IMR-90 (cell line): ENCODE results near the gene AMDHD2. TPM values are rescaled to one million over a fixed set of nuclear protein-coding genes. Genes with fewer than 3 reads are reported as not detected.

Experiments used
- ATAC-seq: fragments of 200-7000 bp; cut with Tn5 transposase; 2 replicates; pipeline ENCODE4 v1.9.1; 2020; ENCODE audit warnings: low read depth, mild to moderate bottlenecking, moderate library complexity
- BruUV-seq: library from RNA; stranded (reverse); fragments of 400-500 nt; replicated peaks from 2 replicates; lab custom pipeline; 2021; lab: Mats Ljungman, UMichigan
- CTCF ChIA-PET: fragments of 300-600 bp; formaldehyde crosslinking; extraction: SDS; loops from one replicate; lab custom pipeline; 2021; ENCODE audit warnings: antibody characterized with exemption; lab: Yijun Ruan, JAX
- POLR2A ChIA-PET: fragments of 300-600 bp; sonication (Branson Sonifier 250); formaldehyde crosslinking; loops from one replicate; lab custom pipeline; 2022; ENCODE audit warnings: antibody characterized with exemption; ENCODE audit not compliant: unreplicated experiment; lab: Charles Lee
- DNase-seq: peaks from one replicate; pipeline ENCODE4 v3.0.0; 2013
- H2AFZ ChIP-seq: replicated peaks from 2 replicates; pipeline ENCODE3; 2013; ENCODE audit warnings: low read length, mild to moderate bottlenecking; ENCODE audit not compliant: poor library complexity
- H2AK5ac ChIP-seq: 2 replicates; pipeline ENCODE4 v1.6.1; 2013; ENCODE audit warnings: low read depth, low read length, inconsistent platforms
- H2AK9ac ChIP-seq: replicated peaks from 2 replicates; pipeline ENCODE3; 2013; ENCODE audit warnings: mild to moderate bottlenecking, low read depth, low read length, moderate library complexity; ENCODE audit not compliant: poor library complexity
- H2BK120ac ChIP-seq: 2 replicates; pipeline ENCODE4 v1.6.1; 2013; ENCODE audit warnings: low read depth, low read length, inconsistent platforms
- H2BK15ac ChIP-seq: 3 replicates; pipeline ENCODE4 v1.6.1; 2013; ENCODE audit warnings: low read depth, low read length, inconsistent platforms
- H2BK20ac ChIP-seq: 2 replicates; pipeline ENCODE4 v1.6.1; 2013; ENCODE audit warnings: low read depth, mild to moderate bottlenecking, inconsistent platforms, low read length, moderate library complexity
- H2BK5ac ChIP-seq: 2 replicates; pipeline ENCODE4 v1.6.1; 2013; ENCODE audit warnings: mild to moderate bottlenecking, low read depth, low read length, inconsistent platforms; ENCODE audit not compliant: poor library complexity, severe bottlenecking
- H3K14ac ChIP-seq: replicated peaks from 2 replicates; pipeline ENCODE4 v1.6.1; 2013; ENCODE audit warnings: low read depth, low read length, inconsistent platforms
- H3K18ac ChIP-seq: 2 replicates; pipeline ENCODE4 v1.6.1; 2013; ENCODE audit warnings: low read depth, low read length, control low read depth
- H3K23ac ChIP-seq: 2 replicates; pipeline ENCODE4 v1.6.1; 2013; ENCODE audit warnings: low read depth, low read length, inconsistent platforms
- H3K27ac ChIP-seq: 2 replicates; pipeline ENCODE4 v1.5.1; 2013; ENCODE audit warnings: mild to moderate bottlenecking, control low read depth, low read length; ENCODE audit not compliant: insufficient read depth
- H3K27me3 ChIP-seq: 2 replicates; pipeline ENCODE4 v1.6.1; 2013; ENCODE audit warnings: low read length; ENCODE audit not compliant: control insufficient read depth, insufficient read depth
- H3K36me3 ChIP-seq: 2 replicates; pipeline ENCODE4 v1.6.1; 2013; ENCODE audit warnings: low read length, mixed read lengths; ENCODE audit not compliant: control insufficient read depth, insufficient read depth
- H3K4ac ChIP-seq: 2 replicates; pipeline ENCODE4 v1.6.1; 2013; ENCODE audit warnings: low read depth, low read length, inconsistent platforms
- H3K4me1 ChIP-seq: 2 replicates; pipeline ENCODE4 v1.6.1; 2013; ENCODE audit warnings: low read length, mixed read lengths; ENCODE audit not compliant: control insufficient read depth, insufficient read depth
- H3K4me2 ChIP-seq: 2 replicates; pipeline ENCODE4 v1.6.1; 2013; ENCODE audit warnings: low read depth, mild to moderate bottlenecking, control low read depth, low read length, moderate library complexity
- H3K4me3 ChIP-seq: 2 replicates; pipeline ENCODE4 v1.5.1; 2013; ENCODE audit warnings: low read depth, mild to moderate bottlenecking, control low read depth, low read length, moderate library complexity; ENCODE audit not compliant: insufficient read depth
- H3K56ac ChIP-seq: 2 replicates; pipeline ENCODE4 v1.6.1; 2013; ENCODE audit warnings: low read length, inconsistent platforms; ENCODE audit not compliant: insufficient read depth; ENCODE audit errors: extremely low read depth
- H3K79me1 ChIP-seq, 2 experiments: 2 replicates each; pipeline ENCODE4 v1.6.1; 2013; ENCODE audit warnings: low read length in 2 of 2, inconsistent platforms in 1 of 2, low read depth in 1 of 2
- H3K9ac ChIP-seq: 2 replicates; pipeline ENCODE4 v1.6.1; 2013; ENCODE audit warnings: low read depth, low read length, control low read depth
- H3K9me1 ChIP-seq: 2 replicates; pipeline ENCODE4 v1.6.1; 2013; ENCODE audit warnings: low read length, inconsistent platforms; ENCODE audit not compliant: insufficient read depth
- H3K9me3 ChIP-seq: 2 replicates; pipeline ENCODE4 v1.6.1; 2013; ENCODE audit warnings: low read length; ENCODE audit not compliant: control insufficient read depth, insufficient read depth
- H4K20me1 ChIP-seq: 2 replicates; pipeline ENCODE4 v1.6.1; 2013; ENCODE audit warnings: low read length, inconsistent platforms; ENCODE audit not compliant: insufficient read depth
- H4K5ac ChIP-seq: 2 replicates; pipeline ENCODE4 v1.6.1; 2013; ENCODE audit warnings: mild to moderate bottlenecking, low read depth, low read length, control low read depth
- H4K8ac ChIP-seq, 2 experiments: 2 replicates each; pipeline ENCODE4 v1.6.1; 2013; ENCODE audit warnings: low read depth in 2 of 2, low read length in 2 of 2, control low read depth in 1 of 2, inconsistent platforms in 1 of 2
- H4K91ac ChIP-seq: 2 replicates; pipeline ENCODE4 v1.6.1; 2013; ENCODE audit warnings: low read depth, low read length, inconsistent platforms; ENCODE audit not compliant: insufficient read depth
- BHLHE40 ChIP-seq: fragments of 150-350 bp; IDR thresholded peaks from 2 replicates; pipeline ENCODE4 v1.6.1; 2016; ENCODE audit warnings: mild to moderate bottlenecking, low read depth, low read length
- CEBPB ChIP-seq: IDR thresholded peaks from 2 replicates; pipeline ENCODE4 v1.6.1; 2012; ENCODE audit warnings: low read depth, low read length, improper control_type of control experiment
- CHD1 ChIP-seq: IDR thresholded peaks from 2 replicates; pipeline ENCODE4 v1.6.1; 2012; ENCODE audit warnings: low read depth, low read length, improper control_type of control experiment
- CTCF ChIP-seq: conservative IDR thresholded peaks from 2 replicates; pipeline ENCODE4 v1.5.1; 2012; ENCODE audit warnings: mild to moderate bottlenecking, low read depth, low read length, improper control_type of control experiment
- ELK1 ChIP-seq: fragments of 150-350 bp; IDR thresholded peaks from 2 replicates; pipeline ENCODE4 v1.6.1; 2016; ENCODE audit warnings: low read depth, mild to moderate bottlenecking, low read length, moderate library complexity, borderline replicate concordance
- FOS ChIP-seq: fragments of 150-350 bp; IDR thresholded peaks from 2 replicates; pipeline ENCODE4 v1.6.1; 2016; ENCODE audit warnings: low read depth, low read length
- MAFK ChIP-seq: IDR thresholded peaks from 2 replicates; pipeline ENCODE4 v1.6.1; 2012; ENCODE audit warnings: low read depth, low read length, improper control_type of control experiment
- MAZ ChIP-seq: IDR thresholded peaks from 2 replicates; pipeline ENCODE4 v1.6.1; 2012; ENCODE audit warnings: low read depth, mild to moderate bottlenecking, low read length, improper control_type of control experiment, moderate library complexity, borderline replicate concordance
- MXI1 ChIP-seq: IDR thresholded peaks from 2 replicates; pipeline ENCODE4 v1.6.1; 2012; ENCODE audit warnings: low read depth, mild to moderate bottlenecking, low read length, moderate library complexity, borderline replicate concordance
- NFE2L2 ChIP-seq: fragments of 150-350 bp; IDR thresholded peaks from 2 replicates; pipeline ENCODE4 v1.6.1; 2016; ENCODE audit warnings: low read depth, mild to moderate bottlenecking, low read length
- POLR2A ChIP-seq: IDR thresholded peaks from 2 replicates; pipeline ENCODE4 v1.6.1; 2012; ENCODE audit warnings: mild to moderate bottlenecking, low read depth, low read length
- RAD21 ChIP-seq: IDR thresholded peaks from 2 replicates; pipeline ENCODE4 v1.6.1; 2012; ENCODE audit warnings: low read length, improper control_type of control experiment
- RCOR1 ChIP-seq: IDR thresholded peaks from 2 replicates; pipeline ENCODE4 v1.6.1; 2012; ENCODE audit warnings: mild to moderate bottlenecking, low read length, improper control_type of control experiment; ENCODE audit not compliant: insufficient replicate concordance
- RFX5 ChIP-seq: IDR thresholded peaks from 2 replicates; pipeline ENCODE4 v1.8.0; 2012; ENCODE audit warnings: low read depth, mild to moderate bottlenecking, low read length, moderate library complexity
- SMC3 ChIP-seq: fragments of 150-350 bp; IDR thresholded peaks from 2 replicates; pipeline ENCODE4 v1.6.1; 2016; ENCODE audit warnings: low read depth, mild to moderate bottlenecking, antibody characterized with exemption, low read length, moderate library complexity
- USF2 ChIP-seq: fragments of 150-350 bp; IDR thresholded peaks from 2 replicates; pipeline ENCODE4 v1.6.1; 2017; ENCODE audit warnings: mild to moderate bottlenecking, antibody characterized with exemption, low read length, low read depth
- WGBS, 2 experiments: methylation state at CpG; one replicate each; pipeline versions ENCODE4 v1.1.5 to v1.1.7; 2013; ENCODE audit warnings: missing lambda C conversion rate in 2 of 2; ENCODE audit not compliant: insufficient read length in 1 of 2; ENCODE audit errors: extremely low coverage in 2 of 2; 5-methylcytosine and 5-hydroxymethylcytosine counted together
- dilution Hi-C: fragments of 300-500 bp; cut with HindIII; formaldehyde crosslinking; loops from one replicate; pipeline ENCODE4 v1.14.3; 2018; ENCODE audit warnings: low sequenced_read_pairs; ENCODE audit not compliant: unreplicated experiment
- in situ Hi-C: fragments of 300-500 bp; cut with MboI; formaldehyde crosslinking; loops from 3 replicates; pipeline ENCODE4 v1.14.3; 2019; ENCODE audit warnings: low sequenced_read_pairs, inconsistent platforms, mixed read lengths
- intact Hi-C: fragments of 100-400 bp; cut with micrococcal nuclease; formaldehyde crosslinking; loops from 2 replicates; pipeline ENCODE4 v1.10.0; 2022
- polyA plus RNA-seq, 3 experiments: library from polyadenylated mRNA; depleted of rRNA; stranded (reverse); fragments of >200 nt; gene quantifications; 2 replicates each; pipeline ENCODE4 v1.2.3, GENCODE V29; 2012; ENCODE audit warnings: low replicate concordance in 1 of 3
- total RNA-seq: library from RNA; depleted of rRNA; stranded (reverse); fragments of >200 nt; gene quantifications from 2 replicates; pipeline ENCODE4 v1.2.3, GENCODE V29; 2012

AMDHD2 gene
- total and polyA plus RNA-seq, 2 of the 4 experiments (the other 2 are of a cell fraction) = 10.6 to 30.3 TPM

DNA sequence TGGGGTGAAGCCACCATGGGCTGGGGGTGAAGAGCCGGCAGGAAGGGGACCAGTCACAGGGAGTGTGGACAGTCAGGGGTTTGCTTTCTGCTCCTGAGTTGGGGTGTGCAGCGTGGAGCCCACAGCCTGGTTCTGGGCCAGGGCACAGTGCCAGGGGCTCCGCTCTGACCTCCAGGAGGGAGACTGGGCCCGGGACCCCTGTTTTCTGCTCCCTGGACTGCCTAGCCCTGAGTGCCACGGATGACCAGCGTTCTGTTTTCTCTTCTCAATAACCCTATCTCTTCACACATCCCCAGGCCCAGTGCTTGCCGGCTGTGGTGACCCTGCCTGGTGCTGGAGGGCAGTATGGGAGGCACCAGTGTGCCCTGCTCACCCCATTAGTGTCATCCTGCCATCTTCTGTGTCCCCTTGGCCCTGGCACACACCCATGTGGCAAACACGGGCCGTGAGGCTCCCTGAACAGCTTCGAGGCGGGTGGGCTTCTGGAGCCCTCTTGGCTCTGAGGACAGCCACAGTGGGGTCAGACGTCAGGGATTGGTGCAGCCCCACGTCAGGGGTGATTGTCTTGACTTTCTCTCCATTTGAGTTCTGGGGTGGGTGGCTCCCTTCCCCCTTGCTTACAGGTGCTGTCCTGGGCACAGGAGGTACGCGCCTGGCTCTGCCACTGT lies 9.9 kb downstream of the AMDHD2 start:
- no peak for DNase-seq
- POLR2A ChIA-PET = interaction anchor here (0.9 kb wide), 1 partner anchor 10 kb away, joined by 3 read pairs; the partner anchor contains the start of gene AMDHD2
- in situ Hi-C loops = no loop called here

More for the DNA sequence above, 9.9 kb downstream of the AMDHD2 start:
- Histone ChIP-seq H2AK9ac (no peak overlapping the region), H3K79me1 (peaks cover 0 to 27% of the 10 kb centered on the region in 2 experiments; a peak in 1 of 4 replicates), H2BK5ac (no peak overlapping the region), H3K4ac (no peak overlapping the region), H2BK20ac (no peak overlapping the region), H4K20me1 (no peaks in the 10 kb centered on the region; the same call in none of the 2 replicates), H3K27me3 (no peaks in the 10 kb centered on the region), H3K27ac (no peak overlapping the region), H2AFZ (no peak overlapping the region), H3K36me3 (peaks cover 36% of the 10 kb centered on the region), H4K5ac (no peak overlapping the region), H3K4me1 (peaks cover 10% of the 10 kb centered on the region), H2AK5ac (no peak overlapping the region), H2BK15ac (no peak overlapping the region), H4K91ac (no peak overlapping the region), H4K8ac (no peak overlapping the region), H3K14ac (no peak overlapping the region), H3K18ac (no peak overlapping the region), H3K4me3 (no peak overlapping the region), H3K9ac (no peak overlapping the region), H3K56ac (no peak overlapping the region), H2BK120ac (no peak overlapping the region), H3K23ac (no peak overlapping the region), H3K9me3 (no peaks in the 10 kb centered on the region), H3K4me2 (no peak overlapping the region), H3K9me1 (0 out of 2 replicates have a peak, but pooled peaks cover 4% of the 10 kb centered on the region)
- TF ChIP-seq CEBPB (no peak), FOS (no peak), MXI1 (no peak), MAZ (no peak), POLR2A (no peak), BHLHE40 (no peak), USF2 (no peak), ELK1 (no peak), RFX5 (no peak), CTCF (no peak), NFE2L2 (no peak), MAFK (no peak), CHD1 (no peak), RCOR1 (no peak), SMC3 (no peak), RAD21 (no peak)
- dilution Hi-C loops = no loop called here
- CTCF ChIA-PET = no interaction called here
- intact Hi-C loops = no loop called here
- no peak for ATAC-seq
- no CpG with 5 or more reads among the region's 15 CpGs for WGBS, 2 experiments
- no TSS peak for BruUV-seq
